Right lobe of liver (tissue), 6 donors: Measurements from ENCODE around the gene RUNX2. TPM values are rescaled to one million over a fixed set of nuclear protein-coding genes. Genes with fewer than 3 reads are reported as not detected.

ENCODE experiments used
- ATAC-seq, 4 donors: fragments of 200-7000 bp; cut with Tn5 transposase; one replicate each; pipeline ENCODE4 v1.9.1; 2020; ENCODE audit warnings: mild to moderate bottlenecking in 4 of 4, moderate library complexity in 4 of 4
- DNase-seq, 3 donors: peaks; one replicate each; pipeline ENCODE4 v3.0.0-alpha.2; 2020
- H3K27ac ChIP-seq, 3 donors: fragments of 200-600 bp; one replicate each; pipeline ENCODE4 v1.8.0; 2022
- H3K27me3 ChIP-seq, 2 donors: fragments of 200-600 bp; one replicate each; pipeline ENCODE4 v1.8.0; 2022
- H3K36me3 ChIP-seq, 4 donors: fragments of 200-600 bp; sonication (generic) in 1 of 4; one replicate each; pipeline versions ENCODE4 v1.5.1 to v1.8.0; 2017 to 2022; ENCODE audit warnings: control low read depth in 1 of 4
- H3K4me1 ChIP-seq, 4 donors: fragments of 200-600 bp; sonication (generic) in 1 of 4; one replicate each; pipeline versions ENCODE4 v1.5.1 to v1.8.0; 2017 to 2022; ENCODE audit warnings: control low read depth in 1 of 4
- H3K4me3 ChIP-seq, 3 donors: fragments of 200-600 bp; one replicate each; pipeline ENCODE4 v1.8.0; 2022
- H3K9me3 ChIP-seq, 4 donors: fragments of 200-600 bp; sonication (generic) in 1 of 4; one replicate each; pipeline versions ENCODE4 v1.5.1 to v1.8.0; 2017 to 2022; ENCODE audit warnings: control low read depth in 1 of 4
- POLR2A ChIP-seq: fragments of 450-650 bp; IDR thresholded peaks from one replicate; pipeline ENCODE4 v1.6.1; 2017; ENCODE audit warnings: antibody characterized with exemption, mild to moderate bottlenecking
- WGBS: methylation state at CpG from one replicate; pipeline ENCODE4 v1.1.6; 2018; ENCODE audit warnings: low coverage, low lambda C conversion rate; ENCODE audit not compliant: insufficient coverage; ENCODE audit errors: missing lambda C conversion rate; 5-methylcytosine and 5-hydroxymethylcytosine counted together
- intact Hi-C, 2 donors: fragments of 100-400 bp; cut with DNase I; formaldehyde crosslinking; loops; one replicate each; pipeline versions ENCODE4 v1.11.2 to v1.14.1; 2022
- total RNA-seq, 6 experiments: library from RNA; depleted of rRNA in 2 of 6; stranded (reverse); fragments of >200 nt in 2 of 6; fragmentation: NEBNext Ultra II Directional in 3 of 6; extraction: Animal tissue kit (Norgen Biotek cat#: 25700) in 3 of 6; gene quantifications; one replicate each; pipeline versions ENCODE4 v1.1.0 to v1.2.4, GENCODE V29; 2016 to 2023
- TF ChIP-seq, protein P1 (sequence below), 4 donors: fragments of 200-600 bp in 3 of 4; fragments of 450-650 bp in 1 of 4; IDR thresholded peaks; one replicate each; pipeline versions ENCODE4 v1.5.1 to v1.8.0; 2016 to 2022; ENCODE audit warnings: antibody characterized with exemption in 4 of 4, mild to moderate bottlenecking in 2 of 4
- donor health status: DM: no; HTN: yes; CAD: no.
- donor health status: DM: no; HTN: no; CAD: no.
- donor health status: DM: no; HTN: no; CAD: no.
- donor health status: DM: no; HTN: yes; CAD: no.
- donor health status: DM: no; HTN: yes; CAD: no.

The RUNX2 gene
- total RNA-seq, 6 experiments from 2014 or later, result 0.15 to 0.80 (median 0.43) TPM

- Histone ChIP-seq H3K36me3 (no peaks in the 10 kb centered on the region), H3K4me1 (peaks cover 0 to 31% (median 0%) of the 10 kb centered on the region in 4 donors), H3K27ac (no peak overlapping the region), H3K9me3 (no peaks in the 10 kb centered on the region), H3K4me3 (peak overlapping the region; percentile 5 to 25 (median 12)), H3K27me3 (peaks cover 0 to 23% of the 10 kb centered on the region in 2 donors)
- under 1% methylated on average over 26 of the region's 38 CpGs for WGBS
- DNase-seq (peak; percentile 65 to 75 (median 71)), ATAC-seq (peak; percentile 71 to 78 (median 74))
- intact Hi-C loops, result no loop called here
- TF ChIP-seq, protein P1, sequence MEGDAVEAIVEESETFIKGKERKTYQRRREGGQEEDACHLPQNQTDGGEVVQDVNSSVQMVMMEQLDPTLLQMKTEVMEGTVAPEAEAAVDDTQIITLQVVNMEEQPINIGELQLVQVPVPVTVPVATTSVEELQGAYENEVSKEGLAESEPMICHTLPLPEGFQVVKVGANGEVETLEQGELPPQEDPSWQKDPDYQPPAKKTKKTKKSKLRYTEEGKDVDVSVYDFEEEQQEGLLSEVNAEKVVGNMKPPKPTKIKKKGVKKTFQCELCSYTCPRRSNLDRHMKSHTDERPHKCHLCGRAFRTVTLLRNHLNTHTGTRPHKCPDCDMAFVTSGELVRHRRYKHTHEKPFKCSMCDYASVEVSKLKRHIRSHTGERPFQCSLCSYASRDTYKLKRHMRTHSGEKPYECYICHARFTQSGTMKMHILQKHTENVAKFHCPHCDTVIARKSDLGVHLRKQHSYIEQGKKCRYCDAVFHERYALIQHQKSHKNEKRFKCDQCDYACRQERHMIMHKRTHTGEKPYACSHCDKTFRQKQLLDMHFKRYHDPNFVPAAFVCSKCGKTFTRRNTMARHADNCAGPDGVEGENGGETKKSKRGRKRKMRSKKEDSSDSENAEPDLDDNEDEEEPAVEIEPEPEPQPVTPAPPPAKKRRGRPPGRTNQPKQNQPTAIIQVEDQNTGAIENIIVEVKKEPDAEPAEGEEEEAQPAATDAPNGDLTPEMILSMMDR (IDR thresholded peaks at IDR 0.05), result peak; percentile 23 to 43 (median 34)
- no peak for TF ChIP-seq POLR2A
Measured at GRCh38 chr6:45419571-45420082, 91.5 kb downstream of the RUNX2 start.

DNA sequence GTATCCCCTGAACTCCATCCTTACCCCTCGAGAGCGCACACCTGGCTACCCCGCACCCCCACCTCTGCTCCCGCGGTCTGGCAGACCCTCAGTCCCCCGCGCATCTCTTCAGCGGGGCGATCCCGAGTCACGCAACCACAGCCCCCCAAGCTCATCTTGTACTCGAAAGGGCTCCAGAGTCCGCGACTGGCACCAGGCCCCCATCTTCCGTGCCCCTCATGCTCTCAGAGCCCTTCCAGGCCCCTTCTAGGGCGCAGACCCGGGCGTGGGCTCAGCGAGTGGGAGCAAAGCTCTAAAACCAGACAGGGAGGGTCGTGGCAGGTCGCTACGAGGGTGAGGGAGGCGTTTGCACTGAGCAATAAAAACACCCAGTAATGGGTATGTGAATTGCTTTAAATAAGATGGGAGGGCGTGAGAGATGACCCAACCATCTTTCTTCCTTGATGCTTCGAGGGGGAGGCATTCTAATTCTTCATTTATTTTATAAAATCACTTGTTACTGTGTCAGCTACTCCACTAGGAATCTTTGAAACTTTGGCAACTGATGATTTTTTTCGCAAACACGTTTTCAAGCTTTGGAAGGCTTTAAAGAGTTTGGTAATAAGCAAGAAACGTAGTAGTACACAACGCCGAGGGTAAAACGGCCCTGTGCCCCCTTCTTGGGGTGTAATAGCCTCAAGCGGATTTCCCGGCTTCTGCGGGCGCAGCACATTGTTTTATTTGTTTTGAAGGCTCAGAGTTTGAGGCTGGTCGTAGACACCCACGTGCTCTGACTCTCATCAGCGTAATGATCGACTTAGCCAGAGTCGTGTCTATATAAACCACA, 92.2 kb downstream of the RUNX2 start:
- ATAC-seq, result no peak
- Histone ChIP-seq H3K4me3 (no peak overlapping the region), H3K27me3 (peaks cover 0 to 23% of the 10 kb centered on the region in 2 donors), H3K9me3 (no peaks in the 10 kb centered on the region), H3K36me3 (no peaks in the 10 kb centered on the region), H3K4me1 (peaks cover 0 to 31% (median 0%) of the 10 kb centered on the region in 4 donors), H3K27ac (no peak overlapping the region)
- intact Hi-C loops, result no loop called here
- TF ChIP-seq, protein P1 (IDR thresholded peaks at IDR 0.05), result no peak
- TF ChIP-seq POLR2A, result no peak
- WGBS, result 7% methylated on average over 35 of the region's 40 CpGs
- DNase-seq, result peak in 1 of 3 donors; percentile 51

DNA sequence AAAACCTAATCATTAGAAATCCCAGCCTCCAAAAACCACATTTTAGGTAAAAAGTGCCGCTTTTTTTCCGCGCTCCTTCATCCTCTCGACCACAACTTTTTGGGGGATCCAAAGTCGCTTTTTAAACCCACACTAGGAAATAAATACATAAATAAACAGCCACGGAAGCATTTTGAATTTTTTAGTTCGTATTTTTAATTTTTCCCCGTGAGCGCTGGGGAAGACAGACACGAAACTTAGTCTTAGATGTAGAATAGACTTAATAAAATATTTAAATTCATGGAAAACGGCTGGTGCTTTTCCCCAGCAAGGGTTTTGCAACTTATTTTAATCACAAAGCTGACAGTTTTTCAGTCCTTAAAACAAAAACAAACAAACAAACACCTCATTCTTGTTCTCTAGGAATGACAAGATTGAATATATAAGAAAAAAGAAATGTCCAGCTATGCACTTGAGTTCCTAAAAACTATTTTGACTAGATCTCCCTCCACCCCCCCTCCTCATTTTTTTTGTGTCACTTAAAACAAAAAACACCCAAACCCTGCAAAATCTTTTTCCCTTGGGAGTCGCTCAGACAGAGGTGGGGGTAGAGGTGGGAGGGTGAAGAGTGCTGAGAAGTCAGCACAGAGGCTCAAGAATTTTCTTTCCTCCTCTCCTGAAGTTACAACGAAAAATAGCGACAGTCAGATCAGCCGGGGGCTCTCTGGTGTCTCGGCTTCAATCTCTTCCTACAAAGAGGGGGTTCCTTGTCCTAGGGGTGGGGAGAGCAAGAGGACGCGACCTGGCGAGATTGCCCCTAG, 93.0 kb downstream of the RUNX2 start:
- Histone ChIP-seq H3K4me1 (peaks cover 0 to 31% (median 0%) of the 10 kb centered on the region in 4 donors), H3K27ac (no peak overlapping the region), H3K36me3 (no peaks in the 10 kb centered on the region), H3K4me3 (peak overlapping the region; percentile 37 to 48 (median 48)), H3K9me3 (no peaks in the 10 kb centered on the region), H3K27me3 (peaks cover 0 to 23% of the 10 kb centered on the region in 2 donors)
- intact Hi-C loops, result no loop called here
- no peak for ATAC-seq
- TF ChIP-seq, protein P1 (IDR thresholded peaks at IDR 0.05), result no peak
- TF ChIP-seq POLR2A, result no peak
- 7% methylated on average over 19 of the region's 19 CpGs for WGBS
- DNase-seq, result no peak

- TF ChIP-seq, protein P1 (IDR thresholded peaks at IDR 0.05), result peak in 1 of 4 donors; percentile 6
- no peak for TF ChIP-seq POLR2A
- peak; percentile 55 to 70 (median 56) for DNase-seq
Measured at GRCh38 chr6:45421709-45422502, 93.8 kb downstream of the RUNX2 start.

More at GRCh38 chr6:45421709-45422502, 93.8 kb downstream of the RUNX2 start:
- Histone ChIP-seq H3K27me3 (peaks cover 0 to 23% of the 10 kb centered on the region in 2 donors), H3K27ac (no peak overlapping the region), H3K4me1 (peaks cover 0 to 31% (median 0%) of the 10 kb centered on the region in 4 donors), H3K4me3 (peak overlapping the region; percentile 37 to 48 (median 48)), H3K9me3 (no peaks in the 10 kb centered on the region), H3K36me3 (no peaks in the 10 kb centered on the region)
- intact Hi-C loops, result no loop called here
- peak; percentile 50 to 65 (median 62) for ATAC-seq
- WGBS, result 1% methylated on average over 20 of the region's 83 CpGs
